Nephron progenitor cell (in vitro differentiated cells): ENCODE data around the gene IPP.
"Not testable (repeated sequence)": the region's sequence is repeated elsewhere in the genome, so short reads cannot be mapped to it uniquely, and the experiment has no call there.

Experiments used
- DNase-seq: peaks from one replicate; pipeline ENCODE4 v3.0.0; 2021
- H3K27ac Mint-ChIP-seq: 2 replicates; pipeline ENCODE4 v1.8.0; 2021; ENCODE audit warnings: mild to moderate bottlenecking, moderate library complexity, mixed read lengths
- H3K27me3 Mint-ChIP-seq: 2 replicates; pipeline ENCODE4 v1.8.0; 2021; ENCODE audit warnings: mild to moderate bottlenecking, low read depth, mixed read lengths; ENCODE audit not compliant: poor library complexity
- H3K36me3 Mint-ChIP-seq: 2 replicates; pipeline ENCODE4 v1.8.0; 2021; ENCODE audit warnings: low read depth, mixed read lengths
- H3K4me1 Mint-ChIP-seq: 2 replicates; pipeline ENCODE4 v1.8.0; 2021; ENCODE audit warnings: mixed read lengths
- H3K4me3 Mint-ChIP-seq: 2 replicates; pipeline ENCODE4 v1.8.0; 2021; ENCODE audit warnings: mild to moderate bottlenecking, moderate library complexity, mixed read lengths
- H3K9me3 Mint-ChIP-seq: 2 replicates; pipeline ENCODE4 v1.8.0; 2021; ENCODE audit warnings: mild to moderate bottlenecking, moderate library complexity, mixed read lengths
- TF ChIP-seq, protein P1 (sequence below): fragments of 200-600 bp; sonication (generic); IDR thresholded peaks from 2 replicates; pipeline ENCODE4 v1.5.0; 2021; ENCODE audit warnings: antibody characterized with exemption

The IPP gene

DNA sequence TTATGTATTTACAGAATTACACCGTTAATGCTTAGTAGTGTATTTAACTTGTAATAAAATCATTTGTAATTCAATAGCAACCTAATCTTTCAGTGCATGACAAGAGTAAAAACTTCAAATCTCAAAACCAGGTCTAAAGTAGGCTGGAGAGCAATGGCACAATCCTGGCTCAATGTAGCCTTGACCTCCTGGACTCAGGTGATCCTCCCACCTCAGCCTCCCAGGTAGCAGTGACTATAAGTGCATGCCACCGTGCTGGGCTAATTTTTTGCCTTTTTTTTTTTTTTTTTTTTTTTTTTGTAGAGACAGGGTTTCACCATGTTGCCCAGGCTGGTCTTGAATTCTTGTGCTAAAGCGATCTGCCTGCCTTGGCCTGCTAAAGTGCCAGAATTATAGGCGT lies 11.3 kb downstream of the IPP start:
- Mint-ChIP-seq H3K27ac (no peak overlapping the region), H3K4me3 (no peak overlapping the region), H3K4me1 (no peaks in the 10 kb centered on the region), H3K36me3 (peaks cover 49% of the 10 kb centered on the region), H3K27me3 (no peaks in the 10 kb centered on the region), H3K9me3 (peaks cover 20% of the 10 kb centered on the region)
- TF ChIP-seq, protein P1, sequence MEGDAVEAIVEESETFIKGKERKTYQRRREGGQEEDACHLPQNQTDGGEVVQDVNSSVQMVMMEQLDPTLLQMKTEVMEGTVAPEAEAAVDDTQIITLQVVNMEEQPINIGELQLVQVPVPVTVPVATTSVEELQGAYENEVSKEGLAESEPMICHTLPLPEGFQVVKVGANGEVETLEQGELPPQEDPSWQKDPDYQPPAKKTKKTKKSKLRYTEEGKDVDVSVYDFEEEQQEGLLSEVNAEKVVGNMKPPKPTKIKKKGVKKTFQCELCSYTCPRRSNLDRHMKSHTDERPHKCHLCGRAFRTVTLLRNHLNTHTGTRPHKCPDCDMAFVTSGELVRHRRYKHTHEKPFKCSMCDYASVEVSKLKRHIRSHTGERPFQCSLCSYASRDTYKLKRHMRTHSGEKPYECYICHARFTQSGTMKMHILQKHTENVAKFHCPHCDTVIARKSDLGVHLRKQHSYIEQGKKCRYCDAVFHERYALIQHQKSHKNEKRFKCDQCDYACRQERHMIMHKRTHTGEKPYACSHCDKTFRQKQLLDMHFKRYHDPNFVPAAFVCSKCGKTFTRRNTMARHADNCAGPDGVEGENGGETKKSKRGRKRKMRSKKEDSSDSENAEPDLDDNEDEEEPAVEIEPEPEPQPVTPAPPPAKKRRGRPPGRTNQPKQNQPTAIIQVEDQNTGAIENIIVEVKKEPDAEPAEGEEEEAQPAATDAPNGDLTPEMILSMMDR: no peak
- no peak for DNase-seq

- DNase-seq: no peak
- Mint-ChIP-seq H3K4me1 (peaks cover 13% of the 10 kb centered on the region), H3K36me3 (peaks cover 41% of the 10 kb centered on the region), H3K9me3 (no peaks in the 10 kb centered on the region), H3K4me3 (no peak overlapping the region), H3K27ac (no peak overlapping the region), H3K27me3 (peaks cover 6% of the 10 kb centered on the region)
- TF ChIP-seq, protein P1: no peak
These were observed 19.6 kb downstream of the IPP start for GRCh38 chr1:45730780-45731319.

- no peak for DNase-seq
- Mint-ChIP-seq H3K4me3 (no peak overlapping the region), H3K9me3 (no peaks in the 10 kb centered on the region), H3K36me3 (peaks cover 41% of the 10 kb centered on the region), H3K27me3 (peaks cover 6% of the 10 kb centered on the region), H3K4me1 (peaks cover 13% of the 10 kb centered on the region), H3K27ac (no peak overlapping the region)
- TF ChIP-seq, protein P1: no peak
These were observed 20.2 kb downstream of the IPP start for GRCh38 chr1:45730075-45730779.

GRCh38 chr1:45726007-45726406 lies 24.4 kb downstream of the IPP start:
- H3K36me3 Mint-ChIP-seq: peaks cover 38% of the 10 kb centered on the region
- H3K4me3 Mint-ChIP-seq, H3K4me1 Mint-ChIP-seq, H3K27me3 Mint-ChIP-seq, DNase-seq, H3K9me3 Mint-ChIP-seq, H3K27ac Mint-ChIP-seq: not testable (repeated sequence)

GRCh38 chr1:45723248-45723930 lies 27.1 kb downstream of the IPP start:
- DNase-seq: no peak
- Mint-ChIP-seq H3K36me3 (peaks cover 33% of the 10 kb centered on the region), H3K27ac (no peak overlapping the region), H3K9me3 (peaks cover 10% of the 10 kb centered on the region), H3K4me3 (no peak overlapping the region), H3K27me3 (no peaks in the 10 kb centered on the region), H3K4me1 (no peaks in the 10 kb centered on the region)
- TF ChIP-seq, protein P1: no peak

DNA sequence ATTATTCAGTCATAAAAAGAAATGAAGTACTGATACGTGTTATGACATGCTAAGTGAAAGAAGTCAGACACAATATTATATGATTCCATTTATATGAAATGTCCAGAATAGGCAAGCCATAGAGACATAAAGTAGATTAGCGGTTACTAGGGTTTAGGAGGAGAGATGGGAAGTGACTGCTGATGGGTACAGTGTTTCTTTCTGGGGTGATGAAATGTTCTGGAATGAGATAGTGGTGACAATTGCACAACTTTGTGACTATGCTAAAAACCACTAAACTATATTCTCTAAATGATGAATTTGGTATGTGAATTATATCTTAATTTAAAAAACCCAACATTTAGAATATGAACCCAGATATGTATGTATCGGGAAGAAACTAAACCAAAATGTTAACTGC lies 27.6 kb downstream of the IPP start:
- TF ChIP-seq, protein P1: no peak
- DNase-seq: no peak
- Mint-ChIP-seq H3K4me3 (no peak overlapping the region), H3K36me3 (peaks cover 30% of the 10 kb centered on the region), H3K27ac (no peak overlapping the region), H3K27me3 (no peaks in the 10 kb centered on the region), H3K9me3 (peaks cover 10% of the 10 kb centered on the region), H3K4me1 (no peaks in the 10 kb centered on the region)
